Measurements from ENCODE around the gene CBLC.
"Not testable (repeated sequence)": the region's sequence is repeated elsewhere in the genome, so short reads cannot be mapped to it uniquely, and the experiment has no call there.

CBLC gene

GRCh38 chr19:44765949-44766335, 11.7 kb upstream of the CBLC start:
- no peak for DNase-seq

GRCh38 chr19:44767295-44768180, 10.2 kb upstream of the CBLC start:
- no peak for DNase-seq

GRCh38 chr19:44770550-44771257, 7.0 kb upstream of the CBLC start:
- peak; percentile 99 for DNase-seq

- not testable (repeated sequence) for DNase-seq
These were observed 5.5 kb upstream of the CBLC start for GRCh38 chr19:44772144-44772543.

- DNase-seq: no peak
These were observed 4.7 kb upstream of the CBLC start for GRCh38 chr19:44772959-44773358.

- no peak for DNase-seq
These were observed 1.9 kb upstream of the CBLC start for GRCh38 chr19:44775676-44776240.

- no peak for DNase-seq
These were observed 1.1 kb upstream of the CBLC start for GRCh38 chr19:44776402-44777096.

- DNase-seq: no peak
These were observed 1.5 kb downstream of the CBLC start for GRCh38 chr19:44779150-44779549.

- not testable (repeated sequence) for DNase-seq
These were observed 4.0 kb downstream of the CBLC start for GRCh38 chr19:44781694-44782093.

GRCh38 chr19:44782729-44783128, 5.0 kb downstream of the CBLC start:
- no peak for DNase-seq

GRCh38 chr19:44783545-44783944, 5.9 kb downstream of the CBLC start:
- DNase-seq: no peak

- no peak for DNase-seq
These were observed 7.6 kb downstream of the CBLC start for GRCh38 chr19:44785271-44785670.

GRCh38 chr19:44785993-44786392, 8.3 kb downstream of the CBLC start:
- DNase-seq: no peak

GRCh38 chr19:44788971-44789370, 11.3 kb downstream of the CBLC start:
- DNase-seq: no peak

GRCh38 chr19:44789943-44790483, 12.3 kb downstream of the CBLC start:
- DNase-seq: no peak

GRCh38 chr19:44792281-44792680, 14.6 kb downstream of the CBLC start:
- DNase-seq: no peak

- DNase-seq: no peak
These were observed 16.9 kb downstream of the CBLC start for GRCh38 chr19:44794610-44795009.

- DNase-seq: no peak
These were observed 17.8 kb downstream of the CBLC start for GRCh38 chr19:44795398-44795987.

GRCh38 chr19:44796701-44797115, 19.0 kb downstream of the CBLC start:
- DNase-seq: peak; percentile 10

- no peak for DNase-seq
These were observed 22.1 kb downstream of the CBLC start for GRCh38 chr19:44799627-44800346.

GRCh38 chr19:44800461-44800860, 22.8 kb downstream of the CBLC start:
- DNase-seq: peak; percentile 62
